Testis (tissue), 2 donors: ENCODE data around the gene MARK2.

Experiments
- POLR2A ChIP-seq: fragments of 450-650 bp; IDR thresholded peaks from one replicate; pipeline ENCODE4 v1.6.1; 2017; ENCODE audit warnings: antibody characterized with exemption, mild to moderate bottlenecking, moderate library complexity
- TF ChIP-seq, protein P1 (sequence below), 3 experiments: fragments of 450-650 bp in 2 of 3; fragments of 200-600 bp in 1 of 3; sonication (generic) in 1 of 3; IDR thresholded peaks; one replicate each; pipeline ENCODE4 v1.5.1; 2016 to 2019; ENCODE audit warnings: antibody characterized with exemption in 3 of 3, mild to moderate bottlenecking in 2 of 3, moderate library complexity in 1 of 3

- TF ChIP-seq, protein P1, sequence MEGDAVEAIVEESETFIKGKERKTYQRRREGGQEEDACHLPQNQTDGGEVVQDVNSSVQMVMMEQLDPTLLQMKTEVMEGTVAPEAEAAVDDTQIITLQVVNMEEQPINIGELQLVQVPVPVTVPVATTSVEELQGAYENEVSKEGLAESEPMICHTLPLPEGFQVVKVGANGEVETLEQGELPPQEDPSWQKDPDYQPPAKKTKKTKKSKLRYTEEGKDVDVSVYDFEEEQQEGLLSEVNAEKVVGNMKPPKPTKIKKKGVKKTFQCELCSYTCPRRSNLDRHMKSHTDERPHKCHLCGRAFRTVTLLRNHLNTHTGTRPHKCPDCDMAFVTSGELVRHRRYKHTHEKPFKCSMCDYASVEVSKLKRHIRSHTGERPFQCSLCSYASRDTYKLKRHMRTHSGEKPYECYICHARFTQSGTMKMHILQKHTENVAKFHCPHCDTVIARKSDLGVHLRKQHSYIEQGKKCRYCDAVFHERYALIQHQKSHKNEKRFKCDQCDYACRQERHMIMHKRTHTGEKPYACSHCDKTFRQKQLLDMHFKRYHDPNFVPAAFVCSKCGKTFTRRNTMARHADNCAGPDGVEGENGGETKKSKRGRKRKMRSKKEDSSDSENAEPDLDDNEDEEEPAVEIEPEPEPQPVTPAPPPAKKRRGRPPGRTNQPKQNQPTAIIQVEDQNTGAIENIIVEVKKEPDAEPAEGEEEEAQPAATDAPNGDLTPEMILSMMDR (IDR thresholded peaks at IDR 0.05) = no peak
- TF ChIP-seq POLR2A = no peak
Measured at GRCh38 chr11:63893355-63893754, 54.4 kb downstream of the MARK2 start.
